EH (cell line): ENCODE data around the gene APC2.

ENCODE experiments used
- DNase-seq: peaks from one replicate; pipeline ENCODE4 v3.0.0-alpha.2; 2015; ENCODE audit warnings: low read depth

The APC2 gene

DNA sequence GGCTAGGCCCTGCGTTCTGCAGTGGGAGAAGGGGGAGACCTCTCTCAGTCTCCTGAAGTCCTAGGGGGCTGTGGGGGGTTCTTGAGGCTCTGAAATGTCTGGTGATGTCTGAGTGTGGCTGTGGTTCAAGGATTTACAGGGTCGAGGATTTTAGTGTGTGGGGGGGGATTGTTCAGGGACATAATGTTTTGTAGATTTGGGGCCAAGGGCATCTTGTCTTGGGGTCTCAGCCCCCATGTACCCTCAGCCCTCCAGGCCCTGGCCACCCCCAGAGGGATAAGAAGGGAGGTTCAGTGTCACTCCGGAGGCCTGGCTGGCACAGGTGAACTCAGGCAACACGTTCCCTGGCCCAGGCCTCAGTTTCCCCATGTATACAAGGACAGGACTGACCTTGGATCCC lies 2.4 kb upstream of the APC2 start:
- no peak for DNase-seq

- DNase-seq: no peak
Measured at GRCh38 chr19:1447944-1448343, 2.0 kb upstream of the APC2 start.

DNA sequence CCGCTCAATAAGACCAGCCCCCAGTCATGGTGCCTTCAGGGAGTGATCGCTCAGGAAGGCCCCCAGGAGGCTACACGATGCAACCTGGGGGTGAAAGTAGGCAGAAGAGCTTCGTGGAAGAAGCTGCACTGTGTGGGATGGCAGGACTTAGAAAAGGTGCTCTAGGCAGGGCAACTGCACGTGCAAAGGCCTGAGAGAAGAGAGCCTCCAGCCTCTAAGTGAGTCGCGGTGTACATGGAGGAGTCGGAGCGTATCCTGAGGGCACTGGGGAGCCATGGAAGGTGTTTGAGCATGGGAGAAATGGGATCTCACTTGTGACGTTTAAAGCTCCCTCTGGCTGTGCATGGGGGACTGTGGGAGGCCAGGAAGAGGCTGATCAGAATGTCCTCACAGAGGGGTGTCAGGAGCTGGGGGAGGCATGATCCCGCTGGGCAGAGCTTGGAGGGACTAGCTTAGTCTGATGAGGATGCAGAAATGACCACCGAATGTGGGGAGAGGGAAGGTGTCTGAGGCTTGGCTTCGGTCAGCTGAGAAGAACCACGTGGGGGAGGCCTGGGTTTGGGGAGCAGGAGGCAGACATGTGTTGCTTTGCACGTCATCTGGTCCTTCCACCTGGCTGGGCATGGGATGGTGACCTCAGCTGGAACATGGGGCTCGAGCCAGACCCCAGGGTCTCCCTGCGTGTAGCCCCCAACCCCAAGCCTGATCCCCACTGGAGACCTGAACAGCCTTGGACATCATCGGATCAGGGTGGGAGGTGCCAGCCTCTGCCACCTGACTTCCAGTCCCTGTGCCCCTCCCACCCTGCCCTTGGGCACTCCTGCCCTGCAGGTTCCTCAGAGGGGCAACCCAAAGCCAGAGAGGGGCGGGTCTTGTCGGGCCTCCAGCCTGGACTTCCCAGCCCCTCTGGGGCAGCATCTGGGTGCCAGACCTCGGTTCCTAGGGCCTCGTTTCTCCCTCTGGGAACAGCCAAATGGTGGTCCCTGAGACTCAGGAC lies 1.1 kb downstream of the APC2 start:
- DNase-seq: no peak

DNA sequence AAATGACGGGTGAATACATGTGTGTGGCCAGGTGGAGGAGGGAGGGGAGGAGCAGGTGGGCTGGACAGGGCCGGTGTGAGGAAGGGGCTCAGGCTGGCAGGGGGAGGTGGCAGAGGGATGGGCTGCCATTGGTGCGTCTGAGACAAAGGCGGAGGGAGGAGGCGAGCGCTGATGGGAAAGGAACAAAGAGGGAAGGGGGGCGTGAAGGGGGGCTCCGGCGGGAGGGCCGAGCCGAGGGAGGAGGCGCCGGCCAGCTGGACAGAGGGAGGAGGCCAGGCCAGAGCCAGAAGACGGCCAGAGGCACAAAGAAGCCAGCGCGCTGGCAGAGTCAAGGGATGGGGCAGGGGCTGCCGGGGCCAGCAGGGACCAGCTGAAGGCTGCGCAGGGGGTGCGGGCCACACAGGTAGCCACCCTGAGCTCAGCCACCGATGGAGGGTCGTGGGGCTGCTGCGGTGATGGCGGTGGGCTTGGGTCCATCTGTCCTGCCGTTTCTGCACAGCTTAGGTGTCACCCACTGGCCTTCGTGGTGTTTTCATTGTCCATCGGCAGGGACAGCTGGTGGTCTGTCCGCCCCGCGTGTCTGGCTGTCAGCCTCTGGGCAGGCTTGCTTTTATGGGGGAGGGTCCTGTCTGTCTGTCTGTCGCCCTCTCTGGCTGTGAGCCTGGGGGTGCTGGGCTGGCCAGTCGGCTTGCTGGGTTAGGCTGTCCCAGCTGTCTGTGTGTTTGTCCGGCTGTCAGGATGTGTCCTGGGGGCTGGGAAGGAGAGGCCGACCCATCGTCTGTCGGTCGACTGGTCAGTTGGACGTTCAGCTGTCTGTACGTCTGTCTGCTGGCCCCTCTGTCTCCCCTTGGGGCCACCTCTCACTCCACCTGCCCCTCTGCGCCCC lies 2.2 kb downstream of the APC2 start:
- DNase-seq: no peak

DNA sequence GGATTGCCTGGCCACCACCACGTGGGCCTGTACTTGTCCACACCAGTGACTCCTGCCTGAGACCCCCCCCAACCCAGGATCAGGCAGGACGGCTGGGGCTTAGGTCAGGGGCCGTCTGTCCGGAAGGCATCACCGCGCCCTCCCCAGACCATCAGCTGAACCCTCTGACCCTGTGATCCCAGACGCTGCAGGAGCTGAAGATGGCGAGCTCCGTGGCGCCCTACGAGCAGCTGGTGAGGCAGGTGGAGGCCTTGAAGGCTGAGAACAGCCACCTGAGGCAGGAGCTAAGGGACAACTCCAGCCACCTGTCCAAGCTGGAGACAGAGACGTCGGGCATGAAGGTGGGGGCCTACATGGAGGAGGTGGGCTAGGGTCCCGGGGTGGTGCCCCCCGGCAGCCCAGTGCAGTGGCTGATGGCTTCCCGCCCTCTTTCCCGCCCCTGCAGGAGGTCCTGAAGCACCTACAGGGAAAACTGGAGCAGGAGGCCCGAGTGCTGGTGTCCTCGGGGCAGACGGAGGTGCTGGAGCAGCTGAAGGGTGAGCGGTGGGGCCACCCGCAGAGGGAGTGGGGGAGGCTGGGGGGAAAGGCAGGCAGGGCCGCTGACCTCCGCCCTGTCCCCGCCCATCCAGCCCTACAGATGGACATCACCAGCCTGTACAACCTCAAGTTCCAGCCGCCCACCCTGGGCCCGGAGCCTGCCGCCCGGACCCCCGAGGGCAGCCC lies 3.0 kb downstream of the APC2 start:
- DNase-seq: no peak

DNA sequence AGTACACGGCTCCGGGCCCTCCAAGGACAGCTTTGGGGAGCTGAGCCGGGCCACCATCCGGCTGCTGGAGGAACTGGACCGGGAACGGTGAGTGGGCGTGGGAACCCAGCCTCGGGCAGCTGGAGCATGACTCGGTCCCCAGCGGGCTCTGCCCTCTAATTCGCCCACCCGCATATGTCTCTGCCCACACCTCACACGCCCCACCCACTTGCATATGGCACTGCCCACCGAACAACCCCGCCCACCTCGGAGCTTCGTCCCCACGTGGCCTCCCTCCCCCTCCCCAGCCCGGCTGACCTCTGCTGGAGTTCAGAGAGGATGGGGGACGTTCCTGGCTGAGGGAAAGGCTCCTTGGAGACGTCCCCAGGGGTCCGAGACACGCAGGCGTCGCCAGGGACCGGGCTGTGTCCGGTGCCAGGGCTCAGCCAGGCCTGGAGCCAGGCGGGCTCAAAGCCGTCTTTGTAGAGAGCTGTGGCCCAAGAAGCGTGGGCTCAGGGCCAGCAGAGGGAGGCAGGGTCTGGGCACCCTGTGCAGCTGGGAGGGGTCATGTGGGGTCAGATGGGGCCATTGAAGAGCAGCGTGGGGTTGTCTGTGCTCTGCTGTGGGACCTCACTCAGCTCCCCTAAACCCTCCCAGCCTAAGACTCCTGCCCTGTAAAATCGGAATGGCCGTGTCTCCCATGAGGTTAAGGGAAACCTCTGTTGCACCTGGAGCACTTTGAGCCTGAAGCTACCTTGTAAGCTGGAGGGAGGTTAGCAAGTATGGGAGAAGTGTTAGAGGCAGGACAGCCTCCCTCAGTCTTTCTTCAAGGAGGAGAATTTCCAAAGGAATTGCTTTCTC lies 3.8 kb downstream of the APC2 start:
- peak; percentile 39 for DNase-seq

DNA sequence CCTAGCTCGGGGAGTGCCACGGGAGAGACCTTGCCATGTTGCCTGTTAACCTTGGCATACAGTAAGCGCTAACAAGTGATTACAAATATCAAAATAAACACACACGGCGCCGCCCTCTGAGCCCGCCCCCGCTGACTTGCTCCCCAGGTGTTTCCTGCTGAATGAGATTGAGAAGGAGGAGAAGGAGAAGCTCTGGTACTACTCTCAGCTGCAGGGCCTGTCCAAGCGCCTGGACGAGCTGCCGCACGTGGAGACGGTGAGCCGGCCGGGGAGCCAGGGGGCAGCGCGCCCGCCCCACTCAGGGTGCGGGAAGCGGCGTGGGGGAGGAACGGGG lies 5.0 kb downstream of the APC2 start:
- no peak for DNase-seq

GRCh38 chr19:1455336-1456120 lies 5.6 kb downstream of the APC2 start:
- DNase-seq: peak; percentile 72

GRCh38 chr19:1456121-1456900 lies 6.4 kb downstream of the APC2 start:
- no peak for DNase-seq

DNA sequence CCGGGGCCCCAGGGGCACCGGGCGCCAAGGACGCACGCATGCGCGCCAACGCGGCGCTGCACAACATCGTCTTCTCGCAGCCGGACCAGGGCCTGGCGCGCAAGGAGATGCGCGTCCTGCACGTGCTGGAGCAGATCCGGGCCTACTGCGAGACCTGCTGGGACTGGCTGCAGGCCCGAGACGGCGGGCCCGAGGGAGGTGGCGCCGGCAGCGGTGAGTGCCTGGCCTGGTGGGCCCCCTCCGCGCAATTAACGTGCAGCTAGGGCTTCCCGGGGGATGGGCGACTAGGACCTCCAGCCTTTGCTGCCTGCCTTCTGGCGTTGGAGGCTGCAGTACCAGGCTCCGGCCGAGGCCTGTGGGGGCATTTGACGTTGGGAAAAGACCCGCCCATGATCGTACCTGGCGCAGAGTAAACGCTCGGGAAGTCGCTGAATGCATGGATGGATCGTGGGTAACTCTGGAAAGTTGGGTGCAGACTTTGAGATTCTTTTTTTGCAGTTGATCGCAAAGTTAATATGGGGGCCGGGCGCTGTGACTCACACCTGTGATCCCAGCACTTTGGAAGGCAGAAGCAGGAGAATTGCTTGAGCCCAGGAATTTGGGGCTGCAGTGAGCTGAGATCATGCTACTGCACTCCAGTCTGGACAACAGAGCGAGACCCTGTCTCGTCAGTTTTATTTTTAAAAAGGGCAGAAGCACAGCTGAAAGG lies 7.3 kb downstream of the APC2 start:
- no peak for DNase-seq

GRCh38 chr19:1457892-1458291 lies 8.0 kb downstream of the APC2 start:
- no peak for DNase-seq

GRCh38 chr19:1459479-1459878 lies 9.6 kb downstream of the APC2 start:
- DNase-seq: no peak

GRCh38 chr19:1460033-1460995 lies 10.4 kb downstream of the APC2 start:
- DNase-seq: no peak

- DNase-seq: no peak
Measured at GRCh38 chr19:1461862-1462261, 11.9 kb downstream of the APC2 start.

DNA sequence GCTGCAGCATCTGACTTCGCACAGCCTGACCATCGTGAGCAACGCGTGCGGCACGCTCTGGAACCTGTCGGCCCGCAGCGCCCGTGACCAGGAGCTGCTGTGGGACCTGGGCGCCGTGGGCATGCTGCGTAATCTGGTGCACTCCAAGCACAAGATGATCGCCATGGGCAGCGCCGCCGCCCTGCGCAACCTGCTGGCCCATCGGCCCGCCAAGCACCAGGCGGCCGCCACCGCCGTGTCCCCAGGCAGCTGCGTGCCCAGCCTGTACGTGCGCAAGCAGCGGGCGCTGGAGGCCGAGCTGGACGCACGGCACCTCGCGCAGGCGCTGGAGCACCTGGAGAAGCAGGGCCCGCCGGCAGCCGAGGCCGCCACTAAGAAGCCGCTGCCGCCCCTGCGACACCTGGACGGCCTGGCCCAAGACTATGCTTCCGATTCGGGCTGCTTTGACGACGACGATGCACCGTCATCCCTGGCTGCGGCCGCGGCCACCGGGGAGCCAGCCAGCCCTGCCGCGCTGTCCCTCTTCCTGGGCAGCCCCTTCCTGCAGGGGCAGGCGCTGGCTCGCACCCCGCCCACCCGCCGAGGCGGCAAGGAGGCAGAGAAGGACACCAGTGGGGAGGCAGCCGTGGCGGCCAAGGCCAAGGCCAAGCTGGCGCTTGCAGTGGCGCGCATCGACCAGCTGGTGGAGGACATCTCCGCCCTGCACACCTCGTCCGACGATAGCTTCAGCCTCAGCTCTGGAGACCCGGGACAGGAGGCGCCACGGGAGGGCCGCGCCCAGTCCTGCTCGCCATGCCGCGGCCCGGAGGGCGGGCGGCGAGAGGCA lies 15.5 kb downstream of the APC2 start:
- DNase-seq: peak; percentile 71

GRCh38 chr19:1466018-1466460 lies 16.1 kb downstream of the APC2 start:
- no peak for DNase-seq
